ENCODE measurements around the gene PLA2G2C.

PLA2G2C gene

GRCh38 chr1:20119347-20119746 is 67.0 kb downstream of the PLA2G2C start, which contains the start of gene PLA2G2D:
Gene PLA2G2D (minus strand): TSS chr1:20119536. CDS start chr1:20119498, 38 bp downstream.
- no peak for TF ChIP-seq CTCF (IDR thresholded peaks at IDR 0.05; ENCODE audit: low read depth, low read length)
- no peak within 1 kb of the TSS for H3K4me3 ChIP-seq (ENCODE audit: low read depth, low read length)

GRCh38 chr1:20117236-20117635 is 69.1 kb downstream of the PLA2G2C start:
- no peak for TF ChIP-seq CTCF (IDR thresholded peaks at IDR 0.05; ENCODE audit: low read depth, low read length)
- no peak overlapping the region for H3K4me3 ChIP-seq (ENCODE audit: low read depth, low read length)

- H3K4me3 ChIP-seq (ENCODE audit: low read depth, low read length): no peak overlapping the region
- no peak for TF ChIP-seq CTCF (IDR thresholded peaks at IDR 0.05; ENCODE audit: low read depth, low read length)
Measured at GRCh38 chr1:20115916-20116315, 70.4 kb downstream of the PLA2G2C start.

- no peak for TF ChIP-seq CTCF (IDR thresholded peaks at IDR 0.05; ENCODE audit: low read depth, low read length)
- no peak overlapping the region for H3K4me3 ChIP-seq (ENCODE audit: low read depth, low read length)
Measured at GRCh38 chr1:20115479-20115878, 70.8 kb downstream of the PLA2G2C start.

GRCh38 chr1:20114021-20114648 is 72.2 kb downstream of the PLA2G2C start:
- TF ChIP-seq CTCF (IDR thresholded peaks at IDR 0.05; ENCODE audit: low read depth, low read length): no peak
- H3K4me3 ChIP-seq (ENCODE audit: low read depth, low read length): no peak overlapping the region
